Fibroblast of skin of right biceps (primary cell): ENCODE measurements around the gene ORM2.
A peak's percentile ranks its signal among the peaks of the same experiment; 100 is the strongest.

Source experiments
- DNase-seq: peaks from one replicate; pipeline ENCODE4 v3.0.0-alpha.2; 2013

ORM2 gene

DNA sequence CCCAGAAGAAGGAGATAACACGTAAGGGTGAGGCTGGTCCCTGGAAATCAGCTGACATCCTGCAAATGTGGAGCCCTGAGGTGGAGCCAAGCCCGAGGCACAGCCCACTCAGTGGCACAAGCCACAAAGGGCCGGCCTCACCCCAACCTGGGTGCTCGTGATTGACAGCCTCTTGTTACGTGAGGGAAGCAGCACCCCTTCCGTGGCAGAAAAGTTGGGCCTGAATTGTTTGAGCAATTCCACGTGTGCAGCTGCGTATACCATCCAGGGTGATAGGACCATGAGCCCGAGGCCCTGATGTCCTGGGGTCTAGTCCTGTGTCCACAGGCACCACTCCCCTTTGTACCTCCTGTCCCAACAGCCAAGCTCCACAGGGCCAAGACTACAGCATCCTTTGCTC, 4.8 kb downstream of the ORM2 start:
- DNase-seq = no peak

DNA sequence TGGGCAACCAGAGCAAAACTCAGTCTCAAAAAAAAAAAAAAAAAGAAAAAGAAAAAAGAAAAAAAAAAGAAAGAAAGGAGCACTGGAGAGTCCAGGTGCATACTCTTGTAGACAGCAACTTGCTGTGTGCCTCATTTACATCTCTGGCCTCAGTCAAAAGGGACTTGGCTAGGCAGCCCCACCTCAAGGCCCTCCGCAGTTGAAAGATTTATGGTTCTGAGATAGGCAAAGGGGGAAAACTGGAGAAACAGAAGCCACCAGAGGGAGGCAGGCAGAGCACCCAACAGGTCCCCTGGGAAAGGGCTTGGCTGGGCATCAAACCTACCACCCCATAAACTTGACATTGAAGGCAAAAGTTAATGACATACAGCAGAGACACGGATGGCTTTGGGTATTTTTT, 6.1 kb downstream of the ORM2 start:
- no peak for DNase-seq

DNA sequence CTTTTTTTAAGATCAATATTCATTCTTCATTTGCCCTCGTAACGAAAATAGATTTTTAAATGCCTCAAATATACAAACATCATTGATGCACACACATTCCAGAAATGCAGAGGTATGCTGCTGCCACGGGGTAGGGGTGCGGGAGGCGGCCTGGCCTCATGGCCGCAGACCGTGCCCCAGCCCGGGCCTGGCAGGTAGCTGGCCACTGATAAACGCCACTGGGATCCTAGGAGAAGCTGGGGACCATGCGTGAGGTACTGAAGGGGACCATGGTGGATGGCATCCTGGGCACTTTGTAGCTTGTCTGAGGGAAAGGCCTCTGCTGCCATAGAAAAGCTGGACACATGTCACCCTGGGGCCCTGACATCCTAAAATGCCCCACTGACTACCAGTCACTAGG, 6.5 kb downstream of the ORM2 start:
- no peak for DNase-seq

DNA sequence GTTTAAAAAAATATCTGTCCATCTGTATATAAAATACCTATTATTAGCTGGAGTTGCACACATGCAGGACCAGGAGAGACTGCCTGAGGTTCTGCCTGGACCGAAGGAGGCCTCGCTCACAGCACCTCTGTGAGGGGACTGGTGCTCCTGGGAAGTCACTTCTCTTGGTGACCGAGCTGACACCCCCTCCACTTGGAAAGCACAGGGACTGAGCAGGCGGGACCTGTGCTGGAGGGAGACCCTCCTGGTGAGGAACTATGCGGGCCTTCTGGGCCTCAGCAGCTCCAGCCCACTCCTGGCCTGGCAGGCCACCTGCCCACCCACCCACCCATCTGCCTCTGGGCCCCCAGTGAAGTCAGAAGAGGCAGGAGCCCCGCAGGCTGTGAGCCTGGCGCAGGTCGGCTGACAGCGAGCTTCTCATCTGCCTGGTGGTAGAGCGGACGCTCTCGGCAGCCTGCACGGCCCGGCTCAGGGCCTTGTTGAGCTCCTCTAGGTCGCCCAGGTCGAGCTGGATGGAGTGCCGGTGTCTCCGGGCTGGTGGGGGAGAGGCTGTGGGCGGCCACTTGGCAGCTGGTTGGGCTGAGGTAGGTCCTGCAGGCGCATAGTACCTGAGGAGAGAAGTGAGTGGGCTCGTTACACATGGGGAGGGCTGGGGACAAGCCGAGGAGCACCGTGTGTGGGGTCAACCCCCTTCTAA, 7.2 kb downstream of the ORM2 start:
- DNase-seq = no peak

DNA sequence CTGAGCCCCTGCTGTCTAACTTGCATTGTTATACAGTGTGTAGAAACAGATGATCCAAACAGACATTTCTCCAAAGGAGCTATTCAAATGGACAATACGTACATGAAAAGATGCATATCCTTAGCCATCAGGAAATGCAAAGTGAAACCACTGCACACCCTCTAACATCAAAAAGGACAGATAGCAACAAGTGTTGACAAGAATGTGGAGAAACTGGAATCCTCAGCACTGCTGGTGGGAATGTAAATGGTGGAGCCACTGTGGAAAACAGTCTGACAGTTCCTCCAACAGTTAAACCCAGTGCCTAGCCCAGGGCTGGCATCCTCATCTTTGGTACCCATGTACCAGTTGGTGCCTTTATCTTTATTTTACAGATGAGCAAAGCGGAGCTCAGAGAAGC, 8.5 kb downstream of the ORM2 start:
- DNase-seq = no peak

DNA sequence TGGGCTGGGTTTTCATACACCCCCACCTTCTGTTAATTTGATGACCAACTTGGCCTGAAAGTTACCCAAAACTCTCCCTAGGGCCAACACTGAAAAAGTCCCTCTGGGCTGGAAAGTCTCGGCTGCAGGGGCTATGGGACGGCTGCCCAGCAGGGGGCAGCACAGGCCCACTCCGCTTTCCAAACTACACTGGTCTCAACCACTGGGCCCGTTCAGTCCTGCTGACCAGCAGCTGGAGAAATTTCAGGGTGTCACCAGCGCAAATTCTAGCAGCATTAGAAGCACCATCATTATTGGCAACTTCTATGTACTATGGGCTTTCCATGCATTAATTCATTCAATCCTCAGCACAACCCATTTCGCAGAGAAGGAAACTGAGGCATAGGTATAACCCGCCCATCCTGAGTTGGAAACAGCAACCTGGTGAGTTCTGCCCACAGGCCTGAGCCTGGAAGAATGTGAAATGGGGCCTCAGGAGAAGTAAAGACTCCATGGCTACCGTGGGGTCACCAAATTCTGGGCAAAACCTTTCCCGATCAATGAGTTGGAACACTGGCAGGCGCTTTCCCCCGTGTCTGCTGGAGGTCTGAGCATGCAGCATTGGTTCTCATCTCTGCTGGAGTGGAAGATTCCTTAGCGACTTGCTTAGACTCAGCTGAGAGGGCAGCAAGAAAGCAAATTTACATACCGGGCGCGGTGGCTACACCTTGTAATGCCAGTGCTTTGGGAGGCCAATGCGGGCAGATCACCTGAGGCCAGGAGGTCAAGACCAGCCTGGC, 9.7 kb downstream of the ORM2 start:
- DNase-seq = peak; percentile 45

DNA sequence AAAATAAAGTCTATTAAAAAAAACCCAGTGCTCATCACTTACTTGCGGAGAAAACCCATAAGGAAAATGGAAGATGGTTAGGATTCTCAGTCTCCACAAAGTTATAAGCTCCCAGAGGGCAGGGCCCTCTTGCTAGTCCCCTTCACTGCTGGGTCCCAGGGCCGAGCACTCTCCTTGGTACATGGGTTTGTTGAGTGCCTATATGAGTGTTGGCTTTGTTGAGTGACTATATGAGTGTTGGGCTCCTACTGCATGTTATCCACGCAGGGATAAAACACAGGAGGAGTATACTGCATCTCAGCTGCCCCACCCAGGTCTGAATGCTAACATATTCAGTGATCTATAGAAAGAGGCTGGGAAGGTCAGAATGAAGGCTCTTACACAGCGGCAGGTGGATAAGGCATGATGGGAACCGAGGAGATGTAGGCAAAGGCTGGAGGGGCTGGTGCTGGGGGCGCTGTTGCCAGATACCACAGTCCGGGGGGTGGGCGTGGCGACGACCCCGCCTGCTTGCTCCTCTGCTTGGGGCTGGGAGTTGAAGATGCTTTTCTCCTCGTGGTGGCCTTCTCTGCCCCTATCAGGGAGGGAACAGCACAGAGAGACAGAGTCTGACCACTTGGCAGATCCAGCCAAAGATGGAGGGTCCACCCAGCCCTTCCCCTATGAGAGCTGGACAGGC, 11.6 kb downstream of the ORM2 start:
- DNase-seq = no peak

DNA sequence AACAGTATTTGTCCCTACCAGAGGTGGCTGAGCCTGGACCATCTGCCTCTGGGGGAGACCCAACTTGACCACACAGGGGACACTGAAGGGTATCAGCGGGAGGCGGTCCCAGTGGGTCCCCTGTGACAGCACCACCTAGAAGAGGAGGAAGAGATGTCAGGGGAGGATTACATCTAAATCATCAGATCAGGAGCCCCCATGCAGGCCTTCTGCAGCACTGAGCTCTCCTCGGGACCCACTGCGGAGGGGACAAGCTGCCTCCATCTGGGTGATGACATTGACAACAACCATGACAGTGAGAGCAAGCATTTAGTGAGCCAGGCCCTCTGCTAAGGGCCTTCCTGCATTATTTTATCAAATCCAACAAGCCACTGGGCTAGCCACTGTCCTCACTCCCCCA, 12.3 kb downstream of the ORM2 start:
- no peak for DNase-seq

DNA sequence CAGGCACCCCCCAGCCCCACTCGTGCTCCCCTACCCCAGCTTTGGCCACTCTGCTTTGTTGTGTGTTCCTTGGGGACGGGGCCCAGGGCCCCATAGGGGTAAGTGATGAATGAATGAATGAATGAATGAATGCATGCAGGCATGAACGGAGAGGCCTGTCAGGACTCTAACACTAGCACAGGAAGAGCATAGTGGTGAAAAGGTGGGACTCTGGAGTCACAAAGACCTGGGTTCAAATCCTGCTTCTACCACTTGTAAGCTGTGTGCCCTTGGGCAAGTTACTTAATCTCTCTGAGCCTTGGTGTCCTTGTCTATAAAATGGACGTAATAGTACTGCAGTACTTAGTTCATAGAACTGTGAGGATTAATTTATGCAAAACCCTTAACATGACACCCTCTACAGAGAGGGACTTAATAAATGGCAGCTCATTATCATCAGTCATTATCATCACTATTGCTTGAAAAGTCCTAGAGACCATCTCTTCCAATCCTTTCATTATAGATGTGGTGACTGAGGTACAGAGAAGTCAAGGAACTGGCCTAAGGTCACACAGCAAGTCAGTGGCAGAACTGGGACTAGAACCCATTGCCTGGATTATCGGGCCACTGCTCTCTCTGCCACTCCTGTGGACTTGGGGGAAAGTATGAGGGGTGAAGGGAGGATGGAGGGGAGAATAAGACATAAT, 13.2 kb downstream of the ORM2 start:
- no peak for DNase-seq

DNA sequence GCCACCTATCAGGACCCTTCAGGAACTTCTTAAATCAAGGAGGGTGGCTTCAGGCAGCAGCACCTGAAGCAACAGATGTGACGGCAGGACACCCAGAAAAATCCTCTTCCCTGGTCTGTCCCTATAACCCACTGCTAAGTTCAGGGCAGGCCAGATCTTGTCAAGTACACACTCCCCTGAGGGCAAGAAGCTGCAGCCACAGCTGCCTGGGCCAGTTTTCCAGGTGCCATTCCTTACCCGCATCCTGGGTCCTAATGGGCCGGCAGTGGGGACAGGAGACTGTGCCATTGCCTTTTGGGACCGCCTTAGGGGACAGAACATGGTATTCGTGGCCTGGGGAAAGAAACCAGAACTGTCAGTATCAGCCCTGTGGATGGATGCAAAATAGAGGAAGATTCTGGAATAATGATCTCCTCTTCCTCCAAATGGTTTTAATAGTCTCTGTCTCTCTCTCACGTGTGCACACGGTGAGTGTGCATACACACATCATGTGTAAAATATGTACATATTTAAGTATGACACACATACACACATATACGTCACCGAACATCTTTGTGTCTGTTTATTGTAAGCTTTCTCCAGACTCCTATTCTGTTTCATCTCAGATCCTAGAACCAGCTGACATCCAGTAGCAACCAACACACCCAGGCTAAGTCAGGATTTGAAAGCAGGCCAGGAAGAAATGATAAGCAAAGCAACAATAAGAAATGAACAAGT, 14.0 kb downstream of the ORM2 start:
- DNase-seq = peak; percentile 69

DNA sequence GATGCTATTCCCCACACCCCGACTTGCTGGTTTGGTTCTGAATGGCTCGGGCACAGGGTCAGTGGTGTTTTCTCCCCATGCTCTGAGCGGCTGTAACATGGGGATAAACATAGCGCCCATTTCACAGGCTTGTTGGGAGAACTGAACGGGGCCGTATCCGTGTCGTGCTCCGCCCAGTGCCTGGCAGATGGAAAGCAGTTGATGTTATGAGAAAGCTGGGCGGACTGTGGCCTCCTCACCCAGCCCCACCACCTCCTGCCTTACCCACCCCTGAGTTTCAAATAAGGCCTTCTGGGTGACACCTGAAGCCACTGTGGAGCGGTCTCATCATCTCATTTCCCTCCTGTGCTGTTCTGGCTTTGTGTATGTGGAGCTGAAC, 14.5 kb downstream of the ORM2 start:
- DNase-seq = no peak

DNA sequence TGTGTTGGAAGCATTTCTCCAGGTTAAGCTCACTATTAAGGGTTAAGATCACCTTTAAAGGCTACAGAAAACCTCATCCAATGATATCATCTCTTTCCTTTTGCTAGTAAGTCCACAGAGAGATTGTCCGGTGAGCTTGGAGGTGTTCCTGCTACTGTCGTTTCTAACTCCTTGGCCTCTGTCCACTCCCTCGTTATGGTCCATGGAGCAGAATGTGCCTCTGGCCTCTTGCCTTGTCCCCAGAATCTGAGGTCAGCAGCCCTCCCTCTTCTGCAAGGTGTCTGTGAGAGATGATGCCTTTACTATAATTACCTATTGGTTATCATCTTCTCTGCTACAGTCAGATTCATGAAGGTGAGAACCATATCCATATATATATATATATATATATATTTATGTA, 15.0 kb downstream of the ORM2 start:
- DNase-seq = no peak

DNA sequence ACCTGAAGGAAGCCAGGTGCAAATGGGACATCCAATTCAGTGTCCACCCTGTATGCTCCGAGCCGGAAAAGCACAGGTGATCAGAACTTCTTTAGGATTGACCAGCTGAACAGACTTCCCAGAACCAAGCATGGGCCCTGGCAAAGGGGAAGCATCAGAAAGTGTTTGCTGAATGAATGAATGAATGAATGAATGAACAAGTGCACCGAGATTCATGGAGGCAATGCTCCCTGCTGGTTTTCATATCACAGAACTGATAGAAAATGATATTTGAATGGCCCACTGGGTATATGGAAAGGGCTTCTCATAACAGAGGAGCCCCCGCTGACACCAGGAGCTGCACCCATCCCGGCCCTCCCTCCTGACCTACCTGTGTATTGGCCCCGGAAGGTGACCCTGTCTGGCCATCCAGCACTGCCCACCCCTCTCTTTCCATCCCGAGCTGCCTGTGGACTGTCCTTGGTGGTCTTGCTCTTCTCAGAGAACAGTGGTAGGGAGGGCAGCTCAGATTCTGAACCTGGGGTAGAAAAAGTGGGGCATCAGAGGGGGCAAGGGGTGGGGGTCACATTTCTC, 15.9 kb downstream of the ORM2 start:
- no peak for DNase-seq

DNA sequence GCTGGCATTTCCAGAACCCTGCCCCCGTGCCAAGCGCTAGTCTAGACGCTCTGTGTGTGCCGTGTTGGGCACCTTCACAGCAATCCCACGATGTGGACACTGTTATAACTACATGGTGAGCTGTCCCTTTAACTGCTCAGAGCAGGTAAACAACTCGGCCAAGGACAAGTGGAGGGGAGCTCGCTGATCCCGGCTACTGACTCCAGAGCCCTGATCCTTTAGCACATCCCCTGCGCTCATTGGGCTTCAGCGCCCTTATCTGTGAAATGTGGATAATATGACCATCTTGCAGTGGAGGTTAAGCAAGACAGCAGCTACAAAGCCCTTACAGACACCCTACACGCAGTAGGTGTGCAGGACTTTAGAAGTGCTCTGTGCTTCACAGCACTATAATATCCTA, 16.5 kb downstream of the ORM2 start:
- no peak for DNase-seq

DNA sequence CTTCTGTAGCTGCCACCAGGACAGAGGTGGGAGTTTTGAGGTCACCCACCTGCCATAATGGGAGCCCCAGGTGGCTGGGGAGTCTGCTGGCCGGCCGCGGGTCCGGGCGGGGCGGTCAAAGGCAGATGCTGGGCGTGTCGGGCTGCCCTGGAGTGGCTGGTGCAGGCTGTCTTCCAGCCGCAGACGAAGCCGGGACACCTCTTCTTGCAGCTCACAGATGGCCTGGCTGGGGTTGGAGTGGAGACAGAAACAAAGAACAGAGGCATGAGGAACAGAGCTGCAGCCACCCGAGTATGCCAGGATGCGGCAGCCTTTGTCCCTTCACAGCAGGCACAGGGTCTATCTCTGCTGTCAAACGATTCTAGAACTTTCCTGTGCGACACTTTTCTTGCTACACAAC, 18.0 kb downstream of the ORM2 start:
- DNase-seq = no peak

DNA sequence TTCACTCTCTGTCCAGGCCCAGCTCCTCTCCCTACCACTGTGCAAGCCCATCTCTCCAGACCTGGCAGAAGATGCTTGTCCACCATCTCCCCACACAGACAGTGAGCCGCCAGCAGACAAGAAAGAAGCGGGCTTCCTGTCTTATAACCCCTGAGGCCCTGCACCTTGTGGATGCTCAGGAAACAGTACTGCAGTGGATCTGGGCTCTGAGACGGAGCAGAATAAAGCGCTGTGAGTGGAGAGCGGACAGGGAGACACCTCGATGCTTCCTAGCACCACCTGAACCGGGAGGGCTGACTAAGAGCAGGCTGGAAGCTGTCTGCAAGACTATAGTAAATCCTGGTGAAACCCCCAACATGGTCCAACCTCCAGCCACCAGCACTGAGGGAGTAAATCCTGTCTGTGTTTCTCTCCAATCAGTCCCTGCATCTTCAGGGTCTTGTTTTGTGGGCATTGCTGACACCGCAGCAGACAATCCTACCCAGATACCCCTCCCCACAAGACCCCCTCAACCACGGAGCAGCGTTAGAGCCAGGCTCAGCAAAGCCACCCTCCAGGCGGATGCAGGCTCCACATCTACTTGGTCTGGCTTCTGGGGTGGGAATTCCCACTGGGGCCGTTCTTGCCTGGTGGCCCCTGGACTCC, 18.7 kb downstream of the ORM2 start:
- DNase-seq = no peak

DNA sequence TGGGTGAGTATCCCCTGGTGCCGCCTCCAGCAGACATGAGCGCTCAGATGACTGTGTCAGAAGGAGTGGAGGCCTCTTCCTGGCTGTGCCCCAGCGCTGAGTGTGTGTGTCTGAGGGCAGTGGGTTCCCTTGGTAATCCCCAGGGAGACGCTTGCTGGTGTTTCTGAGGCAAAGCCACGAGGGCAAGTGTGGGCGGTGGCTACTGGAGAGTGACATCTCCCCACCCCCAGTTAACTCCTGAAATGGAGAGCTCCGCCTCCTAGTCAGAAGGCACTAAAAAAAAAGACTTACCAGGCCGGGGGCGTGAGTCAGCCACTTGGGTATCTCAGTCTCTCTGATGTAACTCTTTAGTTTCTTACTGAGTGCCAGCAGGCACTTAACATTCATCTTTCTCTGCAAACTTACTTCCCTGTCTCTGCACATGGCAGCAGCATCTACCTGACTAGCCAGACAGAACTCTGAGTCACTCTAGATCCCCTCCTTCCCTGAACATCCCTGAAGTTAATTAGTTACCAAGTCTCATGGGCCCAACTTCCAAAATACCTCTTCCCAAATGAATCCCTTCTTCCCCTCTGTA, 19.3 kb downstream of the ORM2 start:
- peak; percentile 99 for DNase-seq

DNA sequence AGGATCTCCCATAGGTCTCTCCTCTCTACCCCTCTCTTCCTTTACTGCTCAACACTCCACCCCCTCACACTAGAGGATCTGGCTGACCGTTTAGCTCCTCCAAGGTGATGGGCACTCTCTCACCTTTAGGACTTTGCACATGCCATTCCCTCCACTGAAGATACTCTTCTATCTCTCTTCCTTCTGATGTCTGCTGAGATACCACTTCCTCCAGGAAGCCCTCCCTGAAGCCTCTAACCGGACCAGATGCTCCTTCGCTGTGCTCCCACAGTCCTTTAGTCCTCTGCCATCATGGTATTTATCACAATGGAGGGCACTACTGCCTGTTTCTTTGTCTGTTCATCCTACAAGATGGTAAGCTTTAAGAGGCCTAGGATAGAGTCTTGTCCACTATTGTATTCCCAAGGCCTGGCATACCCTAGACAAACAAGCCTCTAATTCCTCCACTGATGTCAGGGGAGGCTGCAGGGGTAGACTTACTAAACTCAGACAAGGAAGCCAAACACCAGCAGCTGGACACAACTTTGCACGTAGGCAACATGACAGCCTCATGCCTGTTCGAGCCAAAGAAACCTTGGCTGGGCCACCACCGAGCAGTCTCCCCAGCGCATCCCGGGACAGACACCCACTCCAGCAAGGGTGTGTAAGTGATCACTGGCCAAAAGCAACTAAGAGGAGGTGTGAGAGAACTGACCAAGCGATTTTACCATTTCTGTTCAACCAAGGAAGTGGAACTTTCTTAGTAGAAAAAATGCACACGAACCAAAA, 20.2 kb downstream of the ORM2 start:
- no peak for DNase-seq

DNA sequence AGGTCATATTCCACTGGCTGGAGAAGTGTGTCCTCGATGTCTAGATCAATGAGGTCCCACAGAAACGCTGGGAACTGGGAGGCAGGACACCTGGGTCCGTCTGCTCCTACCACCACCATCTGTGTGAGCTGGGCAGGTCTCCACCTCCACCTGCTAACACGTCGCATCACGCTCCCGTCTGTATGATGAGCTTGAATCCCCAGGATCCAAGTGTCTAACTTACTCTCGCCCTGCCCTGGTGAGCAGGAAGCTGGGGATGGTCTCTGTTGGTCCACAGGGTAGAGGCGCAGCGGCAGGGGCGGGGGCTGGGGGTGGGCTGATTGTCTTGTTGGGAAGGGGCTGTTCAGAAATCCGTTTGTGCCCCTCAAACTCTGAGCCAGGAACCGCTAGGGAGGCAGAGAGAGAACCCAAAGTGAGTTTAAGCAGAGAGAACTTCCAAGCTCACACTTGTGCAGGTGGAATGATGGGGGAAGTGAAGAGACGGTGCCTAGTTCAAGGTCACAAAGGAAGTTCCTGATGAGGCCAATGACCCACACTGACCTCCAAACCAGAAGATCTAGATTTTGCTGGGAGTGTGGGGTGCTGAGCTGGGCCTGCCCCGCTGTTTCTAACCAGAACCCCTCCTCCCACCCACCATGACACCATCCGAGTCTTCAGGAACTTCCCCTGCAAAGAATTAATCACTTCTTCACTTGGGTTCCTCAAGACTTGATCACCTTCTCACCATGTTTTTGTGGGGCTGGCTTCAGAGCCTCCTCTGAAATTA, 21.1 kb downstream of the ORM2 start:
- DNase-seq = no peak

DNA sequence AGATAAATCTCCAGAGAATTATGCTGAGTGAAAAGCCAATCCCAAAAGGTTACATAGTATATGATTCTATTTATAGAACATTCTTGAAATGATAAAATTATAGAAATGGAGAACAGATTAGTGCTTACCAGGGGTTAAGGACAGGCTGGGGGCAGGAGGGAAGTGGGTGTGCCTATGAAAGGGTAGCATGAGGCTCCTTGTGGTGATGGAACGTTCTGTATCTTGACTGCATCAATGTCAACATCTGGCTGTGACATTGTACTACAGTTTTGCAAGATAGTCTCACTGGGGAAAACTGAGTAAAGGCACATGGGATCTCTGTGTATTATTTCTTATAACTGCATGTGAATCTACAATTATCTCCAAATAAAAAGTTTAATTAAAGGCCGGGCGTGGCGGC, 22.3 kb downstream of the ORM2 start:
- DNase-seq = no peak
